Uterus (tissue), 4 donors: ENCODE results near the gene SLC35B1. TPM values are rescaled to one million over a fixed set of nuclear protein-coding genes. Genes with fewer than 3 reads are reported as not detected.

Source experiments
- DNase-seq, 2 donors: peaks; one replicate each; pipeline ENCODE4 v3.0.0-alpha.2; 2019 to 2020
- H3K27ac ChIP-seq, 2 donors: fragments of 200-600 bp; sonication (generic); 1 replicate in 1 of 2; 2 replicates in 1 of 2; pipeline ENCODE4 v1.5.1; 2016 to 2018
- H3K27me3 ChIP-seq, 2 donors: fragments of 200-600 bp; sonication (generic); one replicate each; pipeline ENCODE4 v1.5.1; 2018 to 2019; ENCODE audit warnings: control low read depth in 1 of 2
- H3K36me3 ChIP-seq, 2 donors: fragments of 200-600 bp; sonication (generic); one replicate each; pipeline ENCODE4 v1.5.1; 2019; ENCODE audit warnings: control low read depth in 1 of 2
- H3K4me1 ChIP-seq, 2 donors: fragments of 200-600 bp; sonication (generic); one replicate each; pipeline ENCODE4 v1.5.1; 2018 to 2019; ENCODE audit warnings: control low read depth in 1 of 2
- H3K4me3 ChIP-seq, 2 donors: fragments of 200-600 bp; sonication (generic); 1 replicate in 1 of 2; 2 replicates in 1 of 2; pipeline ENCODE4 v1.5.1; 2018 to 2019; ENCODE audit warnings: mild to moderate bottlenecking in 1 of 2
- H3K9me3 ChIP-seq, 2 donors: fragments of 200-600 bp; sonication (generic); one replicate each; pipeline ENCODE4 v1.5.1; 2019; ENCODE audit warnings: control low read depth in 1 of 2
- CTCF ChIP-seq, 4 experiments: fragments of 200-600 bp in 2 of 4; fragments of 450-650 bp in 2 of 4; sonication (generic) in 2 of 4; IDR thresholded peaks; one replicate each; pipeline ENCODE4 v1.5.1; 2016 to 2019; ENCODE audit warnings: antibody characterized with exemption in 4 of 4, mild to moderate bottlenecking in 2 of 4, moderate library complexity in 1 of 4
- POLR2A ChIP-seq, 2 donors: fragments of 450-650 bp; IDR thresholded peaks; one replicate each; pipeline ENCODE4 v1.6.1; 2016; ENCODE audit warnings: antibody characterized with exemption in 2 of 2, mild to moderate bottlenecking in 1 of 2, moderate library complexity in 1 of 2
- intact Hi-C: fragments of 100-400 bp; cut with DNase I; formaldehyde crosslinking; loops from one replicate; pipeline ENCODE4 v1.15.1; 2023; ENCODE audit warnings: low total_unique reads
- total RNA-seq, 4 donors: library from RNA; depleted of rRNA in 3 of 4; stranded (reverse); fragments of >200 nt in 3 of 4; gene quantifications; one replicate each; pipeline versions ENCODE4 v1.1.0 to v1.2.4, GENCODE V29; 2014 to 2023
- donor health status: DM: yes; HTN: yes; CAD: no.

Gene SLC35B1
- total RNA-seq, 4 donors from 2014 or later, result 23.6 to 49.1 (median 36.3) TPM

GRCh38 chr17:49741692-49742076, 33.9 kb upstream of the SLC35B1 start:
- H3K27me3 ChIP-seq, result no peaks in the 10 kb centered on the region
- H3K36me3 ChIP-seq, result no peaks in the 10 kb centered on the region
- intact Hi-C loops, result no loop called here
- no peak overlapping the region for H3K4me3 ChIP-seq
- no peak for DNase-seq
- H3K27ac ChIP-seq, result peak overlapping the region; percentile 93 to 98
- TF ChIP-seq CTCF (IDR thresholded peaks at IDR 0.05) (no peak), POLR2A (IDR thresholded peaks at IDR 0.05) (no peak)
- peaks cover 13 to 25% of the 10 kb centered on the region in 2 donors for H3K4me1 ChIP-seq
- H3K9me3 ChIP-seq, result no peaks in the 10 kb centered on the region

- peaks cover 13 to 25% of the 10 kb centered on the region in 2 donors for H3K4me1 ChIP-seq
- peak in 1 of 2 donors; percentile 54 for DNase-seq
- no peak overlapping the region for H3K4me3 ChIP-seq
- no peaks in the 10 kb centered on the region for H3K27me3 ChIP-seq
- H3K36me3 ChIP-seq, result no peaks in the 10 kb centered on the region
- H3K27ac ChIP-seq, result peak overlapping the region; percentile 93 to 98
- H3K9me3 ChIP-seq, result no peaks in the 10 kb centered on the region
- intact Hi-C loops, result no loop called here
- TF ChIP-seq POLR2A (IDR thresholded peaks at IDR 0.05) (peak; percentile 34 to 59), CTCF (IDR thresholded peaks at IDR 0.05) (no peak)
Measured at GRCh38 chr17:49741009-49741691, 33.4 kb upstream of the SLC35B1 start.

GRCh38 chr17:49739641-49740271, 32.0 kb upstream of the SLC35B1 start:
- TF ChIP-seq CTCF (IDR thresholded peaks at IDR 0.05) (no peak), POLR2A (IDR thresholded peaks at IDR 0.05) (no peak)
- Histone ChIP-seq H3K4me1 (peaks cover 13 to 25% of the 10 kb centered on the region in 2 donors), H3K27me3 (no peaks in the 10 kb centered on the region), H3K27ac (peak overlapping the region; percentile 93 to 98), H3K9me3 (no peaks in the 10 kb centered on the region), H3K4me3 (no peak overlapping the region), H3K36me3 (no peaks in the 10 kb centered on the region)
- peak; percentile 76 to 89 for DNase-seq
- intact Hi-C loops, result no loop called here

- no peak for TF ChIP-seq POLR2A (IDR thresholded peaks at IDR 0.05)
- TF ChIP-seq CTCF (IDR thresholded peaks at IDR 0.05), result no peak
- no peak overlapping the region for H3K4me3 ChIP-seq
- no peak for DNase-seq
- no peaks in the 10 kb centered on the region for H3K9me3 ChIP-seq
- H3K36me3 ChIP-seq, result no peaks in the 10 kb centered on the region
- intact Hi-C loops, result no loop called here
- H3K4me1 ChIP-seq, result peaks cover 13 to 25% of the 10 kb centered on the region in 2 donors
- H3K27me3 ChIP-seq, result no peaks in the 10 kb centered on the region
- H3K27ac ChIP-seq, result peak overlapping the region; percentile 93 to 98
Measured at GRCh38 chr17:49738456-49739163, 30.8 kb upstream of the SLC35B1 start.
